ENCODE data around the gene PLP2. TPM values are rescaled to one million over a fixed set of nuclear protein-coding genes. Genes with fewer than 3 reads are reported as not detected.
"Not testable (repeated sequence)": the region's sequence is repeated elsewhere in the genome, so short reads cannot be mapped to it uniquely, and the experiment has no call there.

Gene PLP2, protein sequence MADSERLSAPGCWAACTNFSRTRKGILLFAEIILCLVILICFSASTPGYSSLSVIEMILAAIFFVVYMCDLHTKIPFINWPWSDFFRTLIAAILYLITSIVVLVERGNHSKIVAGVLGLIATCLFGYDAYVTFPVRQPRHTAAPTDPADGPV
- 100 to 1,000 TPM; 232 to 266 TPM for total RNA-seq

DNA sequence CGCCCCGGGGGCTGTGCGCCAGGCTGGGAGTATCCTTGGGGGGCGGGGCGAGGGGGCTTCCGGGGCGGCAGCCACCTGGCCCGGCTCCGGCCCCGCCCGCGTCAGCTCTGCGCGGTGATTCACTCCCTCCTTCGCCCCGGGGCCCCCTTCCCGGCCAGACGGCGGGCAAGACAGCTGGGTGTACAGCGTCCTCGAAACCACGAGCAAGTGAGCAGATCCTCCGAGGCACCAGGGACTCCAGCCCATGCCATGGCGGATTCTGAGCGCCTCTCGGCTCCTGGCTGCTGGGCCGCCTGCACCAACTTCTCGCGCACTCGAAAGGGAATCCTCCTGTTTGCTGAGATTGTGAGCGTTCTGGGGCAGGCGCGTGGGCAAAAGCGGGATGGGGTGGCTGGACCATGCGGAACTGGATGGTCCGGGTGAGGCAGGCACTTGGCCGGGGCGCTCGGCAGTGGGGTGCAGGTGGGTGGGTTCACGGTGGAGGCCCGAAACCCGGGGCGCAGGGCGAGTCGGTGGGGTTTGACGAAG, at the start of gene PLP2:
TSS of gene PLP2 (plus strand) at position 147 of the 528 bp plus-strand sequence. CDS start at position 250, 103 bp downstream.
- no peaks in the 10 kb centered on the region for H3K9me3 Mint-ChIP-seq
- DNase-seq (peak; percentile 81 to 83), ATAC-seq (replicated peaks in 1 of 2) (peak; percentile 75)
- peaks cover 45% of the 10 kb centered on the region for H3K4me1 Mint-ChIP-seq (ENCODE audit: low read depth)
- H3K4me3 Mint-ChIP-seq = peak within 1 kb of the TSS; percentile 88 to 95
- H3K27ac Mint-ChIP-seq = peak within 1 kb of the TSS; percentile 72
- H3K27me3 Mint-ChIP-seq (ENCODE audit: low read depth) = no peaks in the 10 kb centered on the region
- peaks cover 10 to 14% of the 10 kb centered on the region in 2 donors for H3K36me3 Mint-ChIP-seq (ENCODE audit: insufficient read depth in 2 of 2)

DNA sequence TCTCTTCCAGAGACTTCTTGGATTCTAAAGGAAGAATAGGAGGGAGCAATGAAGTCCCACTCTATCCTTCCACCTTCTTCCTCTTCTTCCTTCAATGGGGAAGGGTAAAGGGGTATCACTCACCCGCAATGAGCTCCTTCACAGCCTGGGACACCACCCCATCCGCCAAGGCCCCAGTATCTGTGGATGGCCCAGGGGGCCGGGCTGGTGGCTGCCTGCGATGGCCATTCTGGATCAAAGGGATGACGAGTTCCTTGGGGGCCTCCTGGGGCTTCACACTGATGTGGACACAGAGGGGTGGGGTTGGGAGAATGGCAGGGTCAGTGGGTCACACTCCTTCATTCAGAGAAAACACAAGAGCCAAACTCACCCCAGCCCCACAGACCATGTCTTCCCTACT, 49.2 kb upstream of the PLP2 start:
- no peaks in the 10 kb centered on the region for H3K9me3 Mint-ChIP-seq
- H3K27me3 Mint-ChIP-seq (ENCODE audit: low read depth) = peaks cover 12% of the 10 kb centered on the region
- no peak for DNase-seq
- peaks cover 24% of the 10 kb centered on the region for H3K4me1 Mint-ChIP-seq (ENCODE audit: low read depth)
- H3K27ac Mint-ChIP-seq = peak overlapping the region; percentile 94
- peaks cover 4 to 6% of the 10 kb centered on the region in 2 donors for H3K36me3 Mint-ChIP-seq (ENCODE audit: insufficient read depth in 2 of 2)
- H3K4me3 Mint-ChIP-seq = peak overlapping the region; percentile 92 to 99
- ATAC-seq (replicated peaks in 1 of 2) = no peak

DNA sequence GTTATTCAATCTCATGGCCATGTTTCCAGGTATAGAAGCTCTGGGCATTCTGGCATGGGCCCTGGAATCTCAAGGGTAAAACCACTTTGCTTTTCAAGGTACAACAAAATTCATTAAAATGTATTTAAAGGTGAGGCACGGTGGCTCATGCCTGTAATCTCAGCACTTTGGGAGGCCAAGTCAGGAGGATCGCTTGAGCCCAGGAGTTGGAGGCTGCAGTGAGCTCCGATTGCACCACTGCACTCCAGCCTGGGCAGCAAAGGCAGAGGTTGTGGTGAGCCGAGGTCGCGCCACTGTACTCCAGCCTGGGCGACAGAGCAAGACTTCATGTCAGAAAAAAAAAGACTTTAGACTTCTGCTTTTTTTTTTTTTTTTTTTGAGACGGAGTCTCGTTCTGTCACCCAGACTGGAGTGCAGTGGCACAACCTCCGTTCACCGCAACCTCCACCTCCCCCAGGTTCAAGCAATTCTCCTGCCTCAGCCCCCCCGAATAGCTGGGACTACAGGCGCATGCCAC, 43.9 kb upstream of the PLP2 start:
- H3K36me3 Mint-ChIP-seq (ENCODE audit: insufficient read depth in 2 of 2); H3K4me3 Mint-ChIP-seq; H3K9me3 Mint-ChIP-seq; ATAC-seq (replicated peaks in 1 of 2); H3K27me3 Mint-ChIP-seq (ENCODE audit: low read depth); DNase-seq; H3K27ac Mint-ChIP-seq: not testable (repeated sequence)
- H3K4me1 Mint-ChIP-seq (ENCODE audit: low read depth) = peaks cover 13% of the 10 kb centered on the region

DNA sequence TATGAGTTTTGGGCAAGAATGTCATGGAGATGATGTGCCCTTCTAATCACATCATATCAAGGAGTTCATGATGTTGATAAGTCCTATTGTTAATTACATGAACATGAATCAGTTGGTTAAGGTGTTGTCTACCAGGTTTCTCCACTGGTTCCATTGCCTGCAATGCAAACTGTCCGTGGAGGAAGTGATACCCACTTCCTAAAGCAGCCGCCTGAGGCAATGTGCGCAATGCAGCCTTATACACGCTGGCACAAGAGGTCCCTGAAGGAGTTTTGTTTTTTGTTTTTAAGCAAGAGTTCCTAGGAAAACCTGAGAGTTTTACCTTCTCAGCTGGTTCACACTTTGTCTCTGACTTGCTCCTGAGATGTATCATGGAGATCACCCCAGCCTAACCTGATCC, 42.3 kb upstream of the PLP2 start:
- Mint-ChIP-seq H3K27me3 (ENCODE audit: low read depth) (peaks cover 5% of the 10 kb centered on the region), H3K4me3 (no peak overlapping the region), H3K4me1 (ENCODE audit: low read depth) (no peaks in the 10 kb centered on the region), H3K9me3 (no peaks in the 10 kb centered on the region), H3K27ac (no peak overlapping the region), H3K36me3 (ENCODE audit: insufficient read depth in 2 of 2) (no peaks in the 10 kb centered on the region)
- no peak for ATAC-seq (replicated peaks in 1 of 2)
- no peak for DNase-seq

DNA sequence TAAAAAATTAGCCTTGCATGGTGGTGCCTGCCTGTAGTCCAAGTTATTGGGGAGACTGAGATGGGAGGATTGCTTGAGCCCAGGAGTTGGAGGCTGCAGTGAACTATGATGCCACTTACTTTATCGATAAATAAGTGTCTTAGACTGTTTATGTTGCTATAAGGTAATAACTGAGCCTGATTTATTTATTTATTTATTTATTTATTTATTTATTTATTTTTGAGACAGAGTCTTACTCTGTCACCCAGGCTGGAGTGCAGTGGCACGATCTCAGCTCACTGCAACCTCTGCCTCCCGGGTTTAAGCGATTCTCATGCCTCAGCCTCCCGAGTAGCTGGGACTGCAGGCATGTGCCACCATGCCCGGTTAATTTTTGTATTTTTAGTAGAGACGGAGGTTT, 39.4 kb upstream of the PLP2 start:
- not testable (repeated sequence) for H3K27me3 Mint-ChIP-seq (ENCODE audit: low read depth); DNase-seq; H3K9me3 Mint-ChIP-seq; H3K36me3 Mint-ChIP-seq (ENCODE audit: insufficient read depth in 2 of 2); H3K4me3 Mint-ChIP-seq; H3K27ac Mint-ChIP-seq; H3K4me1 Mint-ChIP-seq (ENCODE audit: low read depth); ATAC-seq (replicated peaks in 1 of 2)

DNA sequence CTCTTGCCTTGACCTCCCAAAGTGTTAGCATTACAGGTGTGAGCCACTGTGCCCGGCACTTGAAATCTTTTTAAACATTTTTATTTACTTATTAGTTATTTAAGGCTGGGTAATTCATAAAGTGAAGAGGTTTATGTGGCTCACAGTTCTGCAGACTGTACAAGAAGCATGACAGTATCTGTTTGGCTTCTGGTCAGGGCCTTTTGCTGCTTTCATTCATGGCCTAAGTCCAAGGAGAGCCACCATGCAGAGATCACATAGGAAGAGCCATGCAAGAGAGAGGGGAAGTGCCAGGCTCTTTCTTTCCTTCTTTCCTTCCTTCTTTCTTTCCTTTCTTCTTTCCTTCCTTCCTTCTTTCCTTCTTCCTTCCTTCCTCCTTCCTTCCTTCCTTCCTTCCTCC, 37.9 kb upstream of the PLP2 start:
- H3K9me3 Mint-ChIP-seq = no peaks in the 10 kb centered on the region

DNA sequence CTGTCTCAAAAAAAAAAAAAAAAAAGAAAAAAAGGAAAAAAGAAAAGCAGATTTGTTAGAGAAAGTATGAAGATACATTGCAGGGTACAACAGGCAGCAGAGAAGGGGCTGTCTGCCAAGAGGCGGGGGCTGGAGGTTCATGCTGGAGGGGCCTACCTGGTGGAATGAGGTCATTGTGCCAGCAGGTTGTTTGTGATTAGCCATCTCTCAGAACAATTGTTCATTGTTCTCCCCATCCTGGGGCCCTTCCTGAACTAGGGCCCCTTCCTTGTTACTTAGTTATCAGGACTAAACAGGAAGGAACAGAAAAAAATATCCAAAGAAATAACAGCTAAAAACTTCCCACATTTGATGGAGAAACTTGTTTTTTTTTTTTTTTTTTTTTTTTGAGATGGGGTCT, 34.2 kb upstream of the PLP2 start:
- H3K9me3 Mint-ChIP-seq = peaks cover 5 to 9% of the 10 kb centered on the region in 2 donors
- no peaks in the 10 kb centered on the region for H3K4me1 Mint-ChIP-seq (ENCODE audit: low read depth)
- H3K27me3 Mint-ChIP-seq (ENCODE audit: low read depth) = peaks cover 6% of the 10 kb centered on the region
- no peak overlapping the region for H3K27ac Mint-ChIP-seq
- peaks cover 5 to 10% of the 10 kb centered on the region in 2 donors for H3K36me3 Mint-ChIP-seq (ENCODE audit: insufficient read depth in 2 of 2)
- DNase-seq = no peak
- ATAC-seq (replicated peaks in 1 of 2) = no peak
- H3K4me3 Mint-ChIP-seq = no peak overlapping the region

More for the DNA sequence above, 37.9 kb upstream of the PLP2 start:
- Mint-ChIP-seq H3K27ac (no peak overlapping the region), H3K36me3 (ENCODE audit: insufficient read depth in 2 of 2) (no peaks in the 10 kb centered on the region), H3K4me3 (no peak overlapping the region), H3K4me1 (ENCODE audit: low read depth) (no peaks in the 10 kb centered on the region), H3K27me3 (ENCODE audit: low read depth) (peaks cover 6% of the 10 kb centered on the region)
- no peak for ATAC-seq (replicated peaks in 1 of 2)
- DNase-seq = no peak

DNA sequence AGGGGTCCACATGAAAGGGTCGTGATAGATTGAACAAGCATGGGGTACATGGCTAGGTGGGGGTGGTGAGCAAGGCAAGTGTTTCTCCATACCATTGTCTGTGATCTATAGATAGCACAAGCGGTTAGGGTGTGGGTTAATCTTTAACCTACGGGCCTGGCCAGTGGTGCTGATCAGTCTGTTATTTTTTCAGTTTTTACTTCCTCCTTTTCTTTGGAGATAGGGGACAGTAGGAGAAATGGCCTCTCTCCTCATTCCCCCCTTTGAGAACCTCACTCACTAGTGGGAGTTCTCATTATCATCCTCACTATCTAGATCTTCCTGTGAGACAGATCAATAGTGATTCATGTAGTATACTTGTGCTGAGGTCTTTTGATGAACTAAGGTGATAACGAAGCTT, 32.0 kb upstream of the PLP2 start:
- H3K9me3 Mint-ChIP-seq = peaks cover 5 to 9% of the 10 kb centered on the region in 2 donors
- ATAC-seq (replicated peaks in 1 of 2) (no peak), DNase-seq (no peak)
- H3K27me3 Mint-ChIP-seq (ENCODE audit: low read depth) = no peaks in the 10 kb centered on the region
- peaks cover 6% of the 10 kb centered on the region for H3K4me1 Mint-ChIP-seq (ENCODE audit: low read depth)
- no peak overlapping the region for H3K4me3 Mint-ChIP-seq
- no peak overlapping the region for H3K27ac Mint-ChIP-seq
- peaks cover 5 to 10% of the 10 kb centered on the region in 2 donors for H3K36me3 Mint-ChIP-seq (ENCODE audit: insufficient read depth in 2 of 2)

DNA sequence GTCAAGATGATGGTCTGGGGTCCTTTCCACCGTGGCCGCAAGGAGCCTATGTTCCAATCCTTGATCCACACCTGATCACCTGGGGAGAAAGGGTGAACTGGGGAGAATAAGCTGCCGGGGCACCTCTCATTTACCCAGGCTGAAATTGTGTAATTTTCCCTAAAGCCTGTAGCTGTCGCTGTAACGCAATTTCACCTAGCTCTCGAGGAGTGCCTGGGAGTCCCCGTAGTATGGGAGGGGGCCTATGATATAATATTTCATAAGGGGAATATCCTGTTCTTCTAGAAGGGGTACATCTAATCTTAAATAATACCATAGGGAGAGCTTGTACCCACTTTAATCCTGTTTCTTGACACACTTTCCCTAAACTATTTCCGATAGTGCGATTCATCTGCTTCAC, 29.4 kb upstream of the PLP2 start:
- not testable (repeated sequence) for H3K4me1 Mint-ChIP-seq (ENCODE audit: low read depth); H3K4me3 Mint-ChIP-seq; H3K27ac Mint-ChIP-seq; H3K9me3 Mint-ChIP-seq; H3K27me3 Mint-ChIP-seq (ENCODE audit: low read depth); DNase-seq; ATAC-seq (replicated peaks in 1 of 2); H3K36me3 Mint-ChIP-seq (ENCODE audit: insufficient read depth in 2 of 2)

DNA sequence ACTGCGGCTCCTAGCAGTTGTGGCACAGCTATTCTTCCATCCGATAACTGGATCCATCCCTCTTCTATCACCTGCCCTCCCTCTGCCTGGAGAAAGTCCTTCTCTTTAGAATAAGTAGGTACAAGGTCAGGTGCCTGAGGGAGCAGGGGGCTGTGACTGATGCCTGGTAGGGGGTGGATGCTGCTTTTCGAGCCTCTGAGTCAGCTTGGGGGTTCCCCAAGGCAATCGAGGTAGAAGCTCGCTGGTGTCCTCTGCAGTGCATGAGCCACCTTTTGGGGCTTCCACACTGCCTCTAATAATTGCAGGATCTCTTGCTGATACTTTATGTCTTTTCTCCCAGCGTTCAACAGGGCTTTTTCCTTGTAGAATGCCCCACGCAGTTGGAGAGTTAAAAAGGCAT, 28.5 kb upstream of the PLP2 start:
- not testable (repeated sequence) for DNase-seq; H3K27ac Mint-ChIP-seq; H3K4me3 Mint-ChIP-seq; H3K36me3 Mint-ChIP-seq (ENCODE audit: insufficient read depth in 2 of 2); H3K9me3 Mint-ChIP-seq; H3K27me3 Mint-ChIP-seq (ENCODE audit: low read depth); H3K4me1 Mint-ChIP-seq (ENCODE audit: low read depth); ATAC-seq (replicated peaks in 1 of 2)

DNA sequence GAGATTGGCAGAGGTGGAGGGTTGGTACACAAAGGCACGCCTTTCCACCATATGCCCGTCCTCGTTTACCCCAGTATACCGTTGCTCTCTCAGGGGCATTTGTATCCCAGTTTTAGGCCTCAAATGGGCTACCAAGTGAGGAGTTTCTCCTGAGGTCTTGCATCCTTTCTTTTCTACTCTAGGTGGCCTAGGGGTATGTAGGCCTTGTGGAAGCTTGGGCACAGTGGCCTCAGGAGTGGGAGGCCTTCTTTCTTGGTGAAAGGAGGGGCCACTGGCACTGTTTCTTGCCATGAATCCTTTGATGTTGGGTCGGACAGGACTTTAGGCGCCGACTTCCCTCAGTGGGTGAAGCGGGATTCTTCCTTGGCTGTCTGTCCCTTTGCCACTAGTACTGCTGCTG, 24.4 kb upstream of the PLP2 start:
- Mint-ChIP-seq H3K9me3 (no peaks in the 10 kb centered on the region), H3K4me1 (ENCODE audit: low read depth) (peaks cover 6% of the 10 kb centered on the region), H3K4me3 (no peak overlapping the region), H3K27me3 (ENCODE audit: low read depth) (no peaks in the 10 kb centered on the region), H3K27ac (no peak overlapping the region), H3K36me3 (ENCODE audit: insufficient read depth in 2 of 2) (no peaks in the 10 kb centered on the region)
- DNase-seq = no peak
- ATAC-seq (replicated peaks in 1 of 2) = no peak

DNA sequence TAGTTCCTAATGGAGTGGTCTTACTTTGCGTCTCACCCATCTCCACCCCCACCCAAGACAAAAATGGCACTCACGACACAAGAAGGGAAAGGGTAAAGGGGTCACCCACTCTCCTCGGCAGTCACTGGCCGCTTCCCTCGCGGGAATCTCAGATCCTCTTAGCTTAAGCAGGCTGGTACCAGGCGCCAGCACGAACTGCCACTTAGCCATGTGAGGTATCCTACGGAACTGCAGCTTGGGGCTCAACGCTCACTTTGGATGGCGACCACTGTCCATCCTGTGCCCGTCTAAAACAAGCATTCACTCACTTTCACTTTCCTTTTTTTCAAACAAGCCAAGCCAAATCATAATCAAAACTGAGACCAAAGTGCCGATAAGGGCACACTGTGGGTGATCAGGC, 23.8 kb upstream of the PLP2 start:
- DNase-seq (no peak), ATAC-seq (replicated peaks in 1 of 2) (no peak)
- Mint-ChIP-seq H3K9me3 (no peaks in the 10 kb centered on the region), H3K36me3 (ENCODE audit: insufficient read depth in 2 of 2) (no peaks in the 10 kb centered on the region), H3K27me3 (ENCODE audit: low read depth) (no peaks in the 10 kb centered on the region), H3K4me3 (no peak overlapping the region), H3K4me1 (ENCODE audit: low read depth) (peaks cover 6% of the 10 kb centered on the region), H3K27ac (no peak overlapping the region)

DNA sequence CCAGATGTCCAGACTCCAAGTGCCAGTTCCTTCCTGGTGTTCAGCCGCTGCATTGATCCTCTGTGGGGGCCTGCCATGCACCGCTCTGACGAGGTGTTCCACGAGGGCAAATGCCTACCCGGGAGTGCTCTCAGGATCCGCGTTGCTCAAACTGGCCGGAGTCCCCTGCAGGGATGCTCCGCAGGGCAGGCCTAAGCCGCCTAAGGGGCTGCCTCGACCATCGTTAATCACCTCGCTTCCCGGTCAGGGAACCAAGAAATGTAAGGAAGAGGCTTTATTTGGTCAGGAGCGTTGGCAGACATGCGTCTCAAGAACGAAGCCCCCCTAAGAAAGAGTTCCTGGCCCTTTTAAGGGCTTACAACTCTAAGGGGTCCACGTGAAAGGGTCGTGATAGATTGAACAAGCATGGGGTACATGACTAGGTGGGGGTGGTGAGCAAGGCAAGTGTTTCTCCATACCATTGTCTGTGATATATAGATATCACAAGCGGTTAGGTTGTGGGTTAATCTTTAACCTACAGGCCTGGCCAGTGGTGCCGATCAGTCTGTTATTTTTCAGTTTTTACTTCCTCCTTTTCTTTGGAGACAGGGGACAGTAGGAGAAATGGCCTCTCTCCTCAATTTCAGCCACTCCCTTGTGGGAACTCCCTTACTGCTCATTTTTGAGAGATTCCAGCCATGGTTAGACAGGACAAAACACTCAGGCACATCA, 23.2 kb upstream of the PLP2 start:
- not testable (repeated sequence) for DNase-seq; H3K4me3 Mint-ChIP-seq; H3K36me3 Mint-ChIP-seq (ENCODE audit: insufficient read depth in 2 of 2); ATAC-seq (replicated peaks in 1 of 2); H3K27ac Mint-ChIP-seq; H3K9me3 Mint-ChIP-seq; H3K4me1 Mint-ChIP-seq (ENCODE audit: low read depth); H3K27me3 Mint-ChIP-seq (ENCODE audit: low read depth)
